Measurements from ENCODE around the gene COL4A4.

GRCh38 chr2:226970362-226970761 lies 193.6 kb downstream of the COL4A4 start:
- no peak for TF ChIP-seq YY1 (tag by site-specific recombination; IDR thresholded peaks at IDR 0.05)
- TF ChIP-seq ZNF621 (tag by site-specific recombination; IDR thresholded peaks at IDR 0.05) = no peak
- TF ChIP-seq ZNF580 (tag by site-specific recombination; IDR thresholded peaks at IDR 0.05) = no peak
- TF ChIP-seq ZEB2 (tag by site-specific recombination; IDR thresholded peaks at IDR 0.05) = no peak
- TF ChIP-seq, protein P1, sequence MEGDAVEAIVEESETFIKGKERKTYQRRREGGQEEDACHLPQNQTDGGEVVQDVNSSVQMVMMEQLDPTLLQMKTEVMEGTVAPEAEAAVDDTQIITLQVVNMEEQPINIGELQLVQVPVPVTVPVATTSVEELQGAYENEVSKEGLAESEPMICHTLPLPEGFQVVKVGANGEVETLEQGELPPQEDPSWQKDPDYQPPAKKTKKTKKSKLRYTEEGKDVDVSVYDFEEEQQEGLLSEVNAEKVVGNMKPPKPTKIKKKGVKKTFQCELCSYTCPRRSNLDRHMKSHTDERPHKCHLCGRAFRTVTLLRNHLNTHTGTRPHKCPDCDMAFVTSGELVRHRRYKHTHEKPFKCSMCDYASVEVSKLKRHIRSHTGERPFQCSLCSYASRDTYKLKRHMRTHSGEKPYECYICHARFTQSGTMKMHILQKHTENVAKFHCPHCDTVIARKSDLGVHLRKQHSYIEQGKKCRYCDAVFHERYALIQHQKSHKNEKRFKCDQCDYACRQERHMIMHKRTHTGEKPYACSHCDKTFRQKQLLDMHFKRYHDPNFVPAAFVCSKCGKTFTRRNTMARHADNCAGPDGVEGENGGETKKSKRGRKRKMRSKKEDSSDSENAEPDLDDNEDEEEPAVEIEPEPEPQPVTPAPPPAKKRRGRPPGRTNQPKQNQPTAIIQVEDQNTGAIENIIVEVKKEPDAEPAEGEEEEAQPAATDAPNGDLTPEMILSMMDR (tag by site-specific recombination; IDR thresholded peaks at IDR 0.05) = no peak
- no peak for TF ChIP-seq MEIS1 (CRISPR knock-in tag; IDR thresholded peaks at IDR 0.05; ENCODE audit: borderline replicate concordance)
- no peak for TF ChIP-seq ZNF433 (tag by site-specific recombination; IDR thresholded peaks at IDR 0.05; ENCODE audit: low read depth)
- TF ChIP-seq ZNF239 (tag by site-specific recombination; IDR thresholded peaks at IDR 0.05) = no peak
- TF ChIP-seq KLF10 (tag by site-specific recombination; IDR thresholded peaks at IDR 0.05) = no peak
- no peak for TF ChIP-seq ZNF660 (tag by site-specific recombination; IDR thresholded peaks at IDR 0.05)
- no peak for TF ChIP-seq ZNF292 (tag by site-specific recombination; IDR thresholded peaks at IDR 0.05; ENCODE audit: borderline replicate concordance, low read depth)
- TF ChIP-seq SETDB1 (IDR thresholded peaks at IDR 0.05; ENCODE audit: insufficient read length, low read length) = no peak

All from HEK293 (cell line).